Spleen (tissue), 7 donors: Measurements from ENCODE around the gene ADAM21.

Experiments used
- POLR2A ChIP-seq, 3 donors: fragments of 450-650 bp; IDR thresholded peaks; one replicate each; pipeline ENCODE4 v1.5.1; 2017; ENCODE audit warnings: antibody characterized with exemption in 3 of 3, mild to moderate bottlenecking in 1 of 3
- TF ChIP-seq, protein P1 (sequence below), 11 experiments: fragments of 200-600 bp in 7 of 11; fragments of 450-650 bp in 4 of 11; sonication (generic) in 4 of 11; IDR thresholded peaks in 8 of 11; conservative IDR thresholded peaks in 3 of 11; 1 replicate in 7 of 11; 2 replicates in 4 of 11; pipeline versions ENCODE4 v1.4.0 to v1.8.0; 2016 to 2021; ENCODE audit warnings: antibody characterized with exemption in 11 of 11, inconsistent platforms in 4 of 11, mild to moderate bottlenecking in 1 of 11
- donor health status: DM: no; HTN: no; CAD: no; lungs with moderate emphysema.
- donor health status: DM: no; HTN: no; CAD: no.
- donor health status: DM: no; HTN: no; CAD: no.

GRCh38 chr14:70442750-70443149 lies 9.2 kb upstream of the ADAM21 start:
- TF ChIP-seq, protein P1, sequence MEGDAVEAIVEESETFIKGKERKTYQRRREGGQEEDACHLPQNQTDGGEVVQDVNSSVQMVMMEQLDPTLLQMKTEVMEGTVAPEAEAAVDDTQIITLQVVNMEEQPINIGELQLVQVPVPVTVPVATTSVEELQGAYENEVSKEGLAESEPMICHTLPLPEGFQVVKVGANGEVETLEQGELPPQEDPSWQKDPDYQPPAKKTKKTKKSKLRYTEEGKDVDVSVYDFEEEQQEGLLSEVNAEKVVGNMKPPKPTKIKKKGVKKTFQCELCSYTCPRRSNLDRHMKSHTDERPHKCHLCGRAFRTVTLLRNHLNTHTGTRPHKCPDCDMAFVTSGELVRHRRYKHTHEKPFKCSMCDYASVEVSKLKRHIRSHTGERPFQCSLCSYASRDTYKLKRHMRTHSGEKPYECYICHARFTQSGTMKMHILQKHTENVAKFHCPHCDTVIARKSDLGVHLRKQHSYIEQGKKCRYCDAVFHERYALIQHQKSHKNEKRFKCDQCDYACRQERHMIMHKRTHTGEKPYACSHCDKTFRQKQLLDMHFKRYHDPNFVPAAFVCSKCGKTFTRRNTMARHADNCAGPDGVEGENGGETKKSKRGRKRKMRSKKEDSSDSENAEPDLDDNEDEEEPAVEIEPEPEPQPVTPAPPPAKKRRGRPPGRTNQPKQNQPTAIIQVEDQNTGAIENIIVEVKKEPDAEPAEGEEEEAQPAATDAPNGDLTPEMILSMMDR (IDR thresholded peaks at IDR 0.05 in 8 of 11, conservative IDR thresholded peaks at IDR 0.05 in 3 of 11), result no peak
- TF ChIP-seq POLR2A (IDR thresholded peaks at IDR 0.05), result no peak
